Measurements from ENCODE around the gene RBM34. TPM values are rescaled to one million over a fixed set of nuclear protein-coding genes. Genes with fewer than 3 reads are reported as not detected.
"Not testable (repeated sequence)": the region's sequence is repeated elsewhere in the genome, so short reads cannot be mapped to it uniquely, and the experiment has no call there.

Gene RBM34, protein sequence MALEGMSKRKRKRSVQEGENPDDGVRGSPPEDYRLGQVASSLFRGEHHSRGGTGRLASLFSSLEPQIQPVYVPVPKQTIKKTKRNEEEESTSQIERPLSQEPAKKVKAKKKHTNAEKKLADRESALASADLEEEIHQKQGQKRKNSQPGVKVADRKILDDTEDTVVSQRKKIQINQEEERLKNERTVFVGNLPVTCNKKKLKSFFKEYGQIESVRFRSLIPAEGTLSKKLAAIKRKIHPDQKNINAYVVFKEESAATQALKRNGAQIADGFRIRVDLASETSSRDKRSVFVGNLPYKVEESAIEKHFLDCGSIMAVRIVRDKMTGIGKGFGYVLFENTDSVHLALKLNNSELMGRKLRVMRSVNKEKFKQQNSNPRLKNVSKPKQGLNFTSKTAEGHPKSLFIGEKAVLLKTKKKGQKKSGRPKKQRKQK
- total RNA-seq: 100 to 1,000 TPM; 111 to 157 (median 137) TPM

DNA sequence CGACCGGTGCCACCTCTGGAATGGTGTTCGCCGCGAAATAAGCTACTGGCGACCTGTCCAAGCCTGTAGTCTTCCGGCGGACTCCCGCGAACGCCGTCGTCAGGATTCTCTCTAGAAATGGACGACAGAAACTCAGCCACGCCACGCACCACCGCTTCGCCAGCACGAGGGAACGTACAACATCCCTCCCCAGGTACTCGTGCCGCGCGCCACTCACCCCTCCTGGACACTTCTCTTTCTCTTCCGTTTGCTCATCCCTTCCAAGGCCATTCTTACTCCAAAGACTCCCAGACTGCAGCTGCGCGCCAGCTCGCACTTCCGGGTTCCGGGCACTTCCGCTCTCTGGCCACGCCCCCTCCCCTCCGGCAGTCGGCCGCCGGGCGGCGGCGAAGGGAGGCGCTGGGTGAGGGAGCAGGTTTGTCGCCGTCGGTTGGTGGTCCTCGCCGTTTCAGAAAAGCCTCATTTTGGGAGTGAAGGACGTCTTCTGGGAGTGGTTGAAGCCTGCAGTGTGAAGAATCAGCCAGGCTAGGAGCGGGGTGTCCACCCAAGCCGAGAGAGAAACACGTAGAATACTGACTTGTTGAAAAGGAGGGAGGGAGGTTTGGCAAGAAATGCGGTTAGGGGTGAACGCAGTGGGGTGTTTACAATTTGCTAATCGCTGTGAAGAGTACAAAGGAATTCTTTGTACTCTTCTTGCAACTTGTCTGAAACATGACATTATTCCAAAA, at the start of gene RBM34:
RBM34 (minus strand) TSS at position 294 of the 728 bp plus-strand sequence; CDS start at position 270, 24 bp downstream.
- peak within 1 kb of the TSS; percentile 72 to 79 for H3K27ac ChIP-seq
- in situ Hi-C loops (cut with MboI; ENCODE audit: low pct_unique_long_range_greater_than_20kb in 2 of 9, low sequenced_read_pairs in 9 of 9, unreplicated experiment in 9 of 9): no loop called here
- 0 to 1% (median 0%) methylated on average over 1 to 50 of the region's 52 CpGs; no CpG with 5 or more reads in 2 of the 10 experiments for WGBS, 10 experiments
- H3K4me3 ChIP-seq: peak within 1 kb of the TSS; percentile 60 to 77 (median 74)
- ATAC-seq (replicated peaks in 6 of 8): peak; percentile 91 to 99 (median 98)
- peaks cover 7 to 9% of the 10 kb centered on the region in 2 donors for H3K4me1 ChIP-seq (replicated peaks in 1 of 2)

DNA sequence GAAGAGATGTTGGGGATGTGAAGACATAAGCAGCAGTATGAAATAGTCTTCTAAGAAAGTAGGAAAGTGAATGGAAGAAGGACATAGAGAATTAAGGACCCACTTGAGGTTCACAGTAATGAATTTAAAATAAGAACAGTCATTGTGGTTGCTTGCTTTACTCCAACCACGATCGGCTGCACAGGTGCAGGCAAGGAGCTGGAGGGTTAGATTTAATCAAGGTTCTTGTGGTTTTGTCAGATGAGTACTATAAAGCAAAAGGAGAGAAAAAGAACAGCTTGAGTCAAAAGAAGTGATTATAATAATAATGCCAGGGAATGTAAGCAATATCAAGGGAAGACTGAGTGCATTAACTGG, 46.1 kb upstream of the RBM34 start:
- in situ Hi-C loops (cut with MboI; ENCODE audit: low pct_unique_long_range_greater_than_20kb in 2 of 9, low sequenced_read_pairs in 9 of 9, unreplicated experiment in 9 of 9): loop anchor here in 1 of 9 experiments (25.0 kb wide), 1 partner anchor 205 kb away; no protein-coding TSS in a partner anchor
- ATAC-seq (replicated peaks in 6 of 8): no peak
- 85 to 100% (median 98%) methylated on average over 1 to 2 of the region's 2 CpGs; no CpG with 5 or more reads in 2 of the 10 experiments for WGBS, 10 experiments
- no peak overlapping the region for H3K4me3 ChIP-seq
- H3K27ac ChIP-seq: no peak overlapping the region
- no peaks in the 10 kb centered on the region for H3K4me1 ChIP-seq (replicated peaks in 1 of 2)

DNA sequence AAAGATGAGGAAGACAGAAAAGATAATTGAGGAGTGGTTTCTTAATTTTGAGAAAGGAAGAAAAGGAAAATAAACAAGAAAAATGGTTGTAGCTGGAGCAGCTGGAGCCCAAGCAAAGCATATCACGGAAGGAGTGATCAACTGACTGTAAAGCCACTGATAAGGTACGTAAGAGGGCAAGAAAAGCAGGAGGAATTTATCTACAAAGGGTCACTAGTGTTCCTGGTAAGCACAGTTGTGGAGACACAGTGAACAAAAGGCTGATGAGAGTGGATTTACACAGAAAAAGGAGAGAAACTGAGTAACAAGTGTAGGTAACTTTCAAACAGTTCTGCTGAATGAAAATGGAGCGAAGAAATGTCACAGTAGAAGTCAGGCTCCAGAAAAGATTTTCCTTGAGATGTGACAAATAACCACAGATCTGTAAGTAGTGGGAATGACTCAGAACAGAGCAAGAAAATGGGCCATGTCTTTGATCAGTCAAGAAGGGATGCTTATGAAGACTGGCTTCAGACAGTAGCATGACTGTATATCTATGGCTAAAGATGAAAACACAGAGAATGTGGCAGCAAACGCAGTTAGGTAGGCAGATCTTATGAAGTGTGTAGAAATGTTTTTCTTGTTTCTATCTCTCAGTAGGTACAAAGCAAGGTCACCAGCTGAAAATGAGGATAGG, 45.6 kb upstream of the RBM34 start:
- in situ Hi-C loops (cut with MboI; ENCODE audit: low pct_unique_long_range_greater_than_20kb in 2 of 9, low sequenced_read_pairs in 9 of 9, unreplicated experiment in 9 of 9): loop anchor here in 1 of 9 experiments (25.0 kb wide), 1 partner anchor 206 kb away; no protein-coding TSS in a partner anchor
- 91 to 100% (median 97%) methylated on average over 3 to 4 of the region's 4 CpGs for WGBS, 10 experiments
- Histone ChIP-seq H3K4me3 (no peak overlapping the region), H3K27ac (no peak overlapping the region), H3K4me1 (replicated peaks in 1 of 2) (no peaks in the 10 kb centered on the region)
- no peak for ATAC-seq (replicated peaks in 6 of 8)

DNA sequence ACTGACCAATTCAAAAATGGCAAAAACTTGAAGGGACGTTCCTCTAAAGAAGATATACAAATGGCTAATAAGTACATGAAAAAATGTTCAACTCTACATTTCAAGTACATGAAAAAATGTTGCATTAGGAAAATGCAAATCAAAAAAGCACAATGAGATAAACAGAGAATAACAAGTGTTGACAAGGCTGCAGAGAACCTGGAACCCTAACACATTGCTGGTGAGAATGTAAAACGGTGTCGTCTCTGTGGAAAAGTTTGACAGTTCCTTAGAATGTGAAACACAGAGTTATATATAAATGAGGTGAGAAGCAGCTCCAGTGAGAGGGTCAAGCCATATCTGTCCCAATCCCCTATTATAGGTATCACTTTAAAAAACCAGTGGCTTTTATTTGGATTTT, 44.6 kb upstream of the RBM34 start:
- H3K4me1 ChIP-seq (replicated peaks in 1 of 2): no peaks in the 10 kb centered on the region
- H3K27ac ChIP-seq: no peak overlapping the region
- in situ Hi-C loops (cut with MboI; ENCODE audit: low pct_unique_long_range_greater_than_20kb in 2 of 9, low sequenced_read_pairs in 9 of 9, unreplicated experiment in 9 of 9): loop anchor here in 1 of 9 experiments (25.0 kb wide), 1 partner anchor 207 kb away; no protein-coding TSS in a partner anchor
- no peak overlapping the region for H3K4me3 ChIP-seq
- whole genome bisulfite sequencing, 10 experiments: 94 to 100% (median 99%) methylated on average over 1 to 3 of the region's 3 CpGs
- ATAC-seq (replicated peaks in 6 of 8): no peak

DNA sequence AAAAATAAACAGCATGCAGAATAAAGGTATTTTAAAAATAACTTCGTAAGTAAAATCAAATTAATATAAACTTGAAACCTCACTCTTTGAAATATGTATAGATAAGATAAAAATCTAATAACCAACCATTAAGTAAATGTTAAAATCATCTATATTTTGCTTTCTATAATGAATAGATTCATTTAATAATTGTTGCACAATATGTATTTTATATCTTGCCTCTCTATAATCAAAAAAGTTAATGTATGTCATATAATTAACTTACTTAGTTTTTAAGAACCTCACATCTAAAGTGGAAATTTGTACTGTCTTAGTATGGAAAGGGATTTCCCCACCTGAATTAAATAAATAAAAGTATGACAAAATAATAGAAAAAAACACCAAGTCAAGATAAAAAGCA, 42.4 kb upstream of the RBM34 start:
- ATAC-seq (replicated peaks in 6 of 8): no peak
- H3K4me1 ChIP-seq (replicated peaks in 1 of 2): no peaks in the 10 kb centered on the region
- 73 to 100% (median 95%) methylated on average over 1 of the region's 1 CpG for WGBS, 10 experiments
- H3K4me3 ChIP-seq: no peak overlapping the region
- H3K27ac ChIP-seq: no peak overlapping the region
- in situ Hi-C loops (cut with MboI; ENCODE audit: low pct_unique_long_range_greater_than_20kb in 2 of 9, low sequenced_read_pairs in 9 of 9, unreplicated experiment in 9 of 9): loop anchor here in 1 of 9 experiments (25.0 kb wide), 1 partner anchor 209 kb away; no protein-coding TSS in a partner anchor

DNA sequence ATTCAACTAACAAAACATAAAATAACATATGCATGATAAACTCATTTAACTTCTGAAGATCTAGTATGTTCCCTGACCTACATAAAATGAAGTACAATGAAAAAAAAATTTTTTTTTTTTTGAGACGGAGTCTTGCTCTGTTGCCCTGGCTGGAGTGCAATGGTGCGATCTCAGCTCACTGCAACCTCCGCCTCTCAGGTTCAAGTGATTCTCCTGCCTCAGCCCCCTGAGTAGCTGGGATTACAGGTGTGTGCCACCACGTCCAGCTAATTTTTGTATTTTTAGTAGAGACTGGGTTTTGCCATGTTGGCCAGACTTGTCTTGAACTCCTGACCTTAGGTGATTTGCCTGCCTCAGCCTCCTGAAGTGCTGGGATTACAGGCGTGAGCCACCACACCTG, 41.4 kb upstream of the RBM34 start:
- H3K4me3 ChIP-seq; ATAC-seq (replicated peaks in 6 of 8); H3K4me1 ChIP-seq (replicated peaks in 1 of 2); H3K27ac ChIP-seq: not testable (repeated sequence)
- in situ Hi-C loops (cut with MboI; ENCODE audit: low pct_unique_long_range_greater_than_20kb in 2 of 9, low sequenced_read_pairs in 9 of 9, unreplicated experiment in 9 of 9): loop anchor here in 1 of 9 experiments (25.0 kb wide), 1 partner anchor 210 kb away; no protein-coding TSS in a partner anchor
- 87 to 100% (median 97%) methylated on average over 1 to 5 of the region's 5 CpGs; no CpG with 5 or more reads in 3 of the 10 experiments for WGBS, 10 experiments

DNA sequence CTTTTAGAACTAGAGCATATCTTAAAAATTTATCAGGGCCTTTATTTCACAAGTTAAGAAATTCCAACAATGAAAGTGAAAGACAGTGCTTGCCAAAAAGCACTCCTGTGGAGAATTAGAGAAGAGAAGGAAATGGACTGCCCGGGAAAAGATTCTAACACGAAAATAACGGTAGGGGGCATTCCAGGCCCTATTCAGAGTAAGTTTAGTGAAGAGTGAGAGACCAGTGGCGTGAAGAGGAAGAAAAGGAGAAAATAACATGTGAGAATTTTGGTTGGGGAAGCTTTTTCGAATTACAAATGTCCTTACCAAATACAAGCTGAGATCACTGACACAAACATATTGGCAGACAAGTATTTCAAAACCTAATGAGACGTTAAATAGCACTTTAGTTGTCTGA, 38.4 kb upstream of the RBM34 start:
- no peak overlapping the region for H3K27ac ChIP-seq
- no peaks in the 10 kb centered on the region for H3K4me1 ChIP-seq (replicated peaks in 1 of 2)
- in situ Hi-C loops (cut with MboI; ENCODE audit: low pct_unique_long_range_greater_than_20kb in 2 of 9, low sequenced_read_pairs in 9 of 9, unreplicated experiment in 9 of 9): no loop called here
- 22 to 67% (median 40%) methylated on average over 2 to 6 of the region's 6 CpGs for WGBS, 10 experiments
- H3K4me3 ChIP-seq: no peak overlapping the region
- peak in 3 of 8 experiments; percentile 31 to 77 (median 69) for ATAC-seq (replicated peaks in 6 of 8)

DNA sequence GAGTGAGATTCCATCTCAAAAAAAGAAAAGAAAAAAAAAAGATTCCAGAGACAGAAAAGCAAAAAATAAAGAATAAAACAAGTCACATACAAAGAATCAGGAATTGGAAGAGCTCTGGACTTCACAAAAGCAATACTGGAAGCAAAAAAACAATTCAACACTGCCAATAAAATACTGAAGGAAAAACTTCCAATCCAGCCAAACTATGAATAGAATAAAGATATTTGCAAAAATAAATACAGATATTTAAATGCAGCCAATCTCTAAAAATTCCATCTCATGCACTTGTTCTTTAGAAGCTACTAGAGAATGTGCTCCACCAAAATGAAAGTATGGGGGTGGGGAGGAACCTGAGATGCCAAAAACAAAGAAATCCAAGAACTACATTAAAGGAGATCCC, 29.4 kb upstream of the RBM34 start:
- Histone ChIP-seq H3K27ac (no peak overlapping the region), H3K4me3 (no peak overlapping the region), H3K4me1 (replicated peaks in 1 of 2) (no peaks in the 10 kb centered on the region)
- no peak for ATAC-seq (replicated peaks in 6 of 8)
- in situ Hi-C loops (cut with MboI; ENCODE audit: low pct_unique_long_range_greater_than_20kb in 2 of 9, low sequenced_read_pairs in 9 of 9, unreplicated experiment in 9 of 9): no loop called here

DNA sequence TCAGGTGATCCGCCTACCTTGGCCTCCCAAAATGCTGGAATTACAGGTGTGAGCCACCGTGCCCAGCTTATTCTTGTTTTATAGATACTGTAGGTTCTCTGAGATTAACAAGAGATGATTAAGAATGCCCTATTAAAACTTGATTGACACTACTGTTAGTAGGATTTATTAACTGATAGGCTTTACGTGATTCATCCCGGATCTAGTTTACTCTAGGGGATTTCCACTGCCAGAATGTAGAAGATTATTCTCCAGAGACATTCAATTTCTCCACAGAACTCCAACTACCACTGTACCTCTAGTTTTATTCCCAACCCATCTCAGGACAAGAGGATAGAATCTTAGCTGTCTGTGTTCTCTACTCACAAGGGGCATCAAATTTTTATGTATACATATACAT, 26.3 kb upstream of the RBM34 start:
- WGBS, 10 experiments: 83 to 100% (median 98%) methylated on average over 1 to 4 of the region's 4 CpGs; no CpG with 5 or more reads in 2 of the 10 experiments
- no peak overlapping the region for H3K4me3 ChIP-seq
- in situ Hi-C loops (cut with MboI; ENCODE audit: low pct_unique_long_range_greater_than_20kb in 2 of 9, low sequenced_read_pairs in 9 of 9, unreplicated experiment in 9 of 9): no loop called here
- H3K4me1 ChIP-seq (replicated peaks in 1 of 2): no peaks in the 10 kb centered on the region
- no peak overlapping the region for H3K27ac ChIP-seq
- no peak for ATAC-seq (replicated peaks in 6 of 8)

DNA sequence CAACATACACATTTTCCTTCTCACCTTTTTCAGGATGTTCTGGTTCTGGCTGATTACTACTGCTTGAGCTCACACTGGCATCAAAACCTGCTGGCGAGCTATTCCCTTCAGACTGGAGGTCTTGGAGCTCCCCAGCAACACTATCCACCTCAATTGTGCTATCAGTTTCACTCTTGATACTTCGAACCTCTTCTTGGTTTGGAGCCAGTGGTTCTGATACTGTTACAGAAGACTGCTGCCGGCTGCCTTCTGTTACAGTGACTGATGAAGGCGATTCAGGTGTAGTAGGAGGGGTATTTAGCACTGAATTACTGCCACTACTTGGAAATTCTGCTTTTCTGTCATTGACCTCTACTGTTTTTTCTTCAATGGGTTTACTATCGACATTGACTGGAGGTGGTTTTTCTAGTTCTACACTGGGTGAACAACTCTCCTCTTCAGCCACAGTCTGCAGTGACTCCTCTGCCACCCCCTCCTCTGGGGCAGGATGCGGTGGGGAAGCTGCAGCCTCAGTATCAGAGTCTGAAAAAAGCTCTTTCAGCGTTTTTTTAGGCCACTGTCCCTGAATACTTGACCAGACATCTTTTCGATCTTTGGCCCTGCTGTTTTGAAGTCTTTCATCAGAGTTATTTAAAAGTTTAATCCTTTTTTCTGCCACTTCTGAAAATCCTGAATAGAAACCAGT, 20.7 kb upstream of the RBM34 start:
- peak in 1 of 8 experiments; percentile 32 for ATAC-seq (replicated peaks in 6 of 8)
- Histone ChIP-seq H3K4me1 (replicated peaks in 1 of 2) (no peaks in the 10 kb centered on the region), H3K4me3 (no peak overlapping the region), H3K27ac (no peak overlapping the region)
- in situ Hi-C loops (cut with MboI; ENCODE audit: low pct_unique_long_range_greater_than_20kb in 2 of 9, low sequenced_read_pairs in 9 of 9, unreplicated experiment in 9 of 9): no loop called here
- WGBS, 10 experiments: 80 to 100% (median 93%) methylated on average over 1 to 8 of the region's 8 CpGs

DNA sequence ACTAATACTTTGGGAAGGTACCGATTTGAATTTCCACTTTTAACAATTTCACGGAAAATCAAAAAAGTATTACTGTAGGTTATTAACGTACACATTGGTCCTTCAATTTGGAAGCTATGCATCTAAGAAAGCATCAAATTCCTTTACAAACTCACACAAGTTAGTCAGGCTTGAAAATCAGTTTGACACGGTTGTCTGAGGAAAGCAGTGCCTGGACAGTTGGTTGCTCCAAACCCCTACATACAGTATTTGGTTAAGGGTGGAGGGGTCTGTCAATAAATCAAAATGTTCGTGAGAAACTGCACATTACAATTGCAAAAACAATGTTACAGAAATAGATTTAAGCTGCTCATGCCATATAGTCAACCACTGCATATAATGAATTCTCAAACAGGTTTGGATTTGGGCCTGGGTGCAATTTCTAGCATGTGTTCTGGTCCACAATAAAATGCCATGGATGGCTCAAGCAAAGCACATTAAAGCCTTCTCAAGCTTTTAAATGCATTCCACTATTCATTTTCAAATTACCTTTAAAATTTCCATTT, 19.9 kb upstream of the RBM34 start:
- in situ Hi-C loops (cut with MboI; ENCODE audit: low pct_unique_long_range_greater_than_20kb in 2 of 9, low sequenced_read_pairs in 9 of 9, unreplicated experiment in 9 of 9): no loop called here
- ATAC-seq (replicated peaks in 6 of 8): peak in 2 of 8 experiments; percentile 53 to 88
- H3K4me1 ChIP-seq (replicated peaks in 1 of 2): no peaks in the 10 kb centered on the region
- WGBS, 10 experiments: 51 to 100% (median 96%) methylated on average over 2 to 5 of the region's 5 CpGs
- H3K4me3 ChIP-seq: no peak overlapping the region
- no peak overlapping the region for H3K27ac ChIP-seq

DNA sequence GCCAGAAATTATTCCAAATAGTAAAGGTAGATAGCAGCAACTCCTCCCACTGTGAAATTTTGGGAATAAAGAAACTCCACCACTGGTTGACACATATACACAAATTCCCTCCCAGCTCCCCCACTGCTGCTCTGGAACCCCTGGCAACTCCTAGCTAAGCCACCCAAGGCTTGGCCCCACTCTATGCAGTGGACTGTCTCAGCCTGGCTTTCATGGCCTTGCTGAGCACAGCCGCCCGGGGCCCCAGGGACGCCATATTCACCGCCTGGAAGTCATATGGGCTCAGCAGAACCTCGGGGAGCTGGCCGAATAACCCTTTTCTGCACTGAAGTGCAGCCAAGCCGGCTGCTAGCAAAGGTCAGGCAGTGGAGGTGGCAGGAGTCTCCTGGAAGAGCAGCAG, 15.4 kb upstream of the RBM34 start:
- H3K4me1 ChIP-seq (replicated peaks in 1 of 2): no peaks in the 10 kb centered on the region
- 80 to 100% (median 88%) methylated on average over 1 to 7 of the region's 7 CpGs; no CpG with 5 or more reads in 3 of the 10 experiments for WGBS, 10 experiments
- no peak overlapping the region for H3K4me3 ChIP-seq
- no peak overlapping the region for H3K27ac ChIP-seq
- ATAC-seq (replicated peaks in 6 of 8): no peak
- in situ Hi-C loops (cut with MboI; ENCODE audit: low pct_unique_long_range_greater_than_20kb in 2 of 9, low sequenced_read_pairs in 9 of 9, unreplicated experiment in 9 of 9): no loop called here
